PC-9 (cell line): ENCODE measurements around the gene ALKBH4. TPM values are rescaled to one million over a fixed set of nuclear protein-coding genes. Genes with fewer than 3 reads are reported as not detected.
"Not testable (repeated sequence)": the region's sequence is repeated elsewhere in the genome, so short reads cannot be mapped to it uniquely, and the experiment has no call there.

ENCODE experiments used
- BruUV-seq: library from RNA; stranded (reverse); fragments of 400-500 nt; replicated peaks from 2 replicates; lab custom pipeline; 2021; lab: Mats Ljungman, UMichigan
- CTCF ChIA-PET: fragments of 300-600 bp; sonication (Branson Sonifier 250); formaldehyde crosslinking; loops from one replicate; lab custom pipeline; 2022; ENCODE audit warnings: antibody characterized with exemption; lab: Charles Lee
- POLR2A ChIA-PET: fragments of 300-600 bp; sonication (Branson Sonifier 250); formaldehyde crosslinking; loops from one replicate; lab custom pipeline; 2022; ENCODE audit warnings: antibody characterized with exemption; ENCODE audit not compliant: unreplicated experiment; lab: Charles Lee
- DNase-seq, 2 experiments: peaks; one replicate each; pipeline versions ENCODE4 v3.0.0 to v3.0.0-alpha.2; 2015 to 2022; ENCODE audit warnings: mixed read lengths in 1 of 2
- H2AFZ ChIP-seq: fragments of 200-600 bp; sonication (generic); 2 replicates; pipeline ENCODE4 v1.8.1; 2017; ENCODE audit warnings: antibody characterized with exemption
- H3F3A ChIP-seq: fragments of 200-600 bp; sonication (generic); 2 replicates; pipeline ENCODE4 v1.8.1; 2017; ENCODE audit warnings: antibody characterized with exemption, mild to moderate bottlenecking, low read depth; ENCODE audit not compliant: insufficient read depth
- H3K27ac ChIP-seq: fragments of 200-600 bp; sonication (generic); 2 replicates; pipeline ENCODE4 v1.6.1; 2016; ENCODE audit warnings: mixed run types
- H3K27me3 ChIP-seq: fragments of 200-600 bp; sonication (generic); 2 replicates; pipeline ENCODE4 v1.6.1; 2016; ENCODE audit warnings: low read depth, mixed run types; ENCODE audit not compliant: insufficient read depth
- H3K36me3 ChIP-seq: fragments of 200-600 bp; sonication (generic); 2 replicates; pipeline ENCODE4 v1.6.1; 2016; ENCODE audit warnings: low read depth, mixed run types
- H3K4me1 ChIP-seq: fragments of 200-600 bp; sonication (generic); replicated peaks from 2 replicates; pipeline ENCODE4 v1.6.1; 2016; ENCODE audit warnings: mixed run types; ENCODE audit not compliant: insufficient read depth
- H3K4me2 ChIP-seq: fragments of 200-600 bp; sonication (generic); 2 replicates; pipeline ENCODE4 v1.6.1; 2017; ENCODE audit warnings: mixed run types
- H3K4me3 ChIP-seq: fragments of 200-600 bp; sonication (generic); 2 replicates; pipeline ENCODE4 v1.6.1; 2016; ENCODE audit warnings: mixed run types
- H3K79me2 ChIP-seq: fragments of 200-600 bp; sonication (generic); 2 replicates; pipeline ENCODE4 v1.6.1; 2017; ENCODE audit warnings: low read depth, mixed run types
- H3K9me2 ChIP-seq: fragments of 200-600 bp; sonication (generic); 2 replicates; pipeline ENCODE4 v1.8.1; 2017; ENCODE audit warnings: mild to moderate bottlenecking; ENCODE audit not compliant: insufficient read depth
- H3K9me3 ChIP-seq: fragments of 200-600 bp; sonication (generic); 2 replicates; pipeline ENCODE4 v1.8.1; 2016; ENCODE audit warnings: low read depth; ENCODE audit not compliant: insufficient read depth
- H4K20me1 ChIP-seq: fragments of 200-600 bp; sonication (generic); 2 replicates; pipeline ENCODE4 v1.8.1; 2017; ENCODE audit not compliant: insufficient read depth
- intact Hi-C: fragments of 100-400 bp; cut with micrococcal nuclease; formaldehyde crosslinking; loops from one replicate; pipeline ENCODE4 v1.10.0; 2022; ENCODE audit not compliant: unreplicated experiment
- total RNA-seq: library from RNA; stranded (reverse); gene quantifications from 2 replicates; pipeline ENCODE4 v1.2.3, GENCODE V29; 2021

The ALKBH4 gene
- total RNA-seq, 1 experiment from 2014 or later, result 10.9 TPM

- POLR2A ChIA-PET, H3K4me3 ChIP-seq, DNase-seq, BruUV-seq, H3F3A ChIP-seq, H3K4me1 ChIP-seq, H3K9me2 ChIP-seq, H4K20me1 ChIP-seq, H3K9me3 ChIP-seq, CTCF ChIA-PET, intact Hi-C loops, H3K27me3 ChIP-seq, H3K79me2 ChIP-seq, H2AFZ ChIP-seq, H3K36me3 ChIP-seq: not testable (repeated sequence)
- Histone ChIP-seq H3K27ac (peak overlapping the region; percentile 53; the same call in 1 of the 2 replicates), H3K4me2 (peak overlapping the region; percentile 42; the same call in 1 of the 2 replicates)
Observed at GRCh38 chr7:102505298-102506185, 40.9 kb upstream of the ALKBH4 start.

DNA sequence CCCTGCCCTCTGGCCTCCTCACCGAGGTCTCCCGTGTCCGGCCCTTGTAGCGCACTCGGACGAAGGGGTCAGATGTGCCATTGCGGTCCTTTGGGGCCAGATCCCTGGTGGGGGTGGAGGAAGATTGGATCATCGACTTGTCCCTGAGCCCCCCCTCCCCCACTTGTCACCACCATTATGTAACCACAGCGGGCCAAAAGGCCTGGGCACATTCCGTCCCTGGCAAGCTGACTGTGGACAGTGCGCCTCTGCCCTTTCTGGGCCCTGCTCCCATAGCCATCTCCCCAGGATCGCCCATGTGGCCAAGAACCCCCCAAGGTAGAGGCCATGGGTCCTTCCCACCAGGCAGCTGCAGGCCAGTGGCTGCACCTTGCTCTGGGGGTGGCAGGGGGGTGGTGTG, 38.5 kb upstream of the ALKBH4 start:
- H3K79me2 ChIP-seq, H4K20me1 ChIP-seq, H3F3A ChIP-seq, H3K9me2 ChIP-seq, H3K27ac ChIP-seq, DNase-seq, BruUV-seq, H3K4me3 ChIP-seq, H3K36me3 ChIP-seq, H3K4me2 ChIP-seq, CTCF ChIA-PET, POLR2A ChIA-PET, H2AFZ ChIP-seq, H3K4me1 ChIP-seq, intact Hi-C loops, H3K27me3 ChIP-seq, H3K9me3 ChIP-seq: not testable (repeated sequence)

DNA sequence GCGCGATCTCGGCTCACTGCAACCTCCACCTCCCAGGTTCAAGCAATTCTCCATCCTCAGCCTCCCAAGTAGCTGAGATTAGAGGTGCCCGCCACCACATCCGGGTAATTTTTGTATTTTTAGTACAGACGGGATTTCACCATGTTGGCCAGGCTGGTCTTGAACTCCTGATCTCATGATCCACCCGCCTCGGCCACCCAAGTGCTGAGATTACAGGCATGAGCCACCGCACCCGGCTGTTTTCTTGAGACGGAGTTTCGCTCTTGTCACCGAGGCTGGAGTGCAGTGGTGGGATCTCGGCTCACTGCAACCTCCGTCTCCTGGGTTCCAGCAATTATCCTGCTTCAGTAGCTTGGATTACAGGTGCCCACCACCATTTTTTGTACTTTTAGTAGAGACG, 33.7 kb upstream of the ALKBH4 start:
- BruUV-seq, CTCF ChIA-PET, H4K20me1 ChIP-seq, H3K4me3 ChIP-seq, H3K4me2 ChIP-seq, H3K79me2 ChIP-seq, DNase-seq, H3K27me3 ChIP-seq, POLR2A ChIA-PET, intact Hi-C loops, H3K36me3 ChIP-seq, H3K9me3 ChIP-seq, H3K9me2 ChIP-seq, H3K4me1 ChIP-seq, H2AFZ ChIP-seq, H3F3A ChIP-seq, H3K27ac ChIP-seq: not testable (repeated sequence)

DNA sequence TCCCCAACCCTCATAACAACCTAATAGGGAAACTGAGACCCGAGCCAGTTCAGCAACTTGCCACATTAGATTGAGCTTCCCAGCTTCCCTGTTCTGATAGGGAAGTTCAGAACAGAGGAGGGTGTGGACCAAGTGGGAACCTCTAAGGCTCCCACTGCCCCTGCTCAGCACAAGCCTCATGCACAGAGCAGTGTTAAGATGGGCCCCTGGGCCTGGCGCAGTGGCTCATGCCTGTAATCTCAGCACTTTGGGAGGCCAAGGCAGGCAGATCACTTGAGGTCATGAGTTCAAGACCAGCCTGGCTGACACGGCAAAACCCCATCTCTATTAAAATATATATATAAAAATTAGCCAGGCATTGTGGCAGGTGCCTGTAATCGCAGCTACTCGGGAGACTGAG, 32.6 kb upstream of the ALKBH4 start:
- H2AFZ ChIP-seq, H3K79me2 ChIP-seq, H3K4me1 ChIP-seq, H3K27me3 ChIP-seq, BruUV-seq, H3F3A ChIP-seq, POLR2A ChIA-PET, H3K27ac ChIP-seq, DNase-seq, H3K4me3 ChIP-seq, CTCF ChIA-PET, H3K9me2 ChIP-seq, H3K36me3 ChIP-seq, H4K20me1 ChIP-seq, intact Hi-C loops, H3K9me3 ChIP-seq, H3K4me2 ChIP-seq: not testable (repeated sequence)

GRCh38 chr7:102496861-102497260, 32.2 kb upstream of the ALKBH4 start:
- H3K4me2 ChIP-seq, BruUV-seq, H2AFZ ChIP-seq, H4K20me1 ChIP-seq, H3K4me1 ChIP-seq, H3F3A ChIP-seq, H3K27me3 ChIP-seq, H3K4me3 ChIP-seq, H3K79me2 ChIP-seq, CTCF ChIA-PET, H3K9me3 ChIP-seq, H3K9me2 ChIP-seq, H3K36me3 ChIP-seq, POLR2A ChIA-PET, DNase-seq, intact Hi-C loops, H3K27ac ChIP-seq: not testable (repeated sequence)

DNA sequence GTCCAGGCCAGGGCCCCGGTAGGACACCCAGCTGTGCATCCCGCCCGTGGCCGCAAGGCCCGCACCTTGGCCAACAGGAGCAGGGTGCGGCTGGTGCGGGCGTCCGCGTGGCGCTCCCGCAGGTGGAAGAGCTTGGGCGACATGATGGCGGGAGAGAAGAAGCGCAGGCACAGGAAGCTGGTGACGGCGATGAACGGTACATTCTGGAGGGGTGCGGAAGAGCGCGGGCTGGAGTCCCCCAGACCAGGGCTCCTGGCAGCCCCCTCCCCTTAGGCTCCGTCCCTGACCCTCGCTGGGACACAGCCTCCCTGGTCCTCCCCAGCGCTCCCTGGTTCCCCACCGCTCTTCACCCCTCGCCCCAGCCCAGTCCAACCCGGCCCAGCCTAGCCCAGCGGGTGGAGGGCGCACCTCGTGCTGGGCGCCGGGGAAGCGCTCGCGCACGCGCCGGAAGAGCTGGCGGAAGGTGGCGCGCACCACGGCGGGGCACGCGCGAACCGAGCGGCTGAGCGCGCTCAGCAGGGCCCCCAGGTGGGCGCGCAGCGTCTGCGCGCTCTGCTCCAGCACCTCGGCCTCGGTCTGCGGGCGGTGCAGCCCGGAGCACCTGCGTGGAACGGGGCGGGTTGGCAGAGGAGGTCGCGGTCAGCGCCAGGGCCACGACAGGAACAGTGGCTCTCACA, 29.9 kb upstream of the ALKBH4 start:
- intact Hi-C loops, H3K27me3 ChIP-seq, H3F3A ChIP-seq, H4K20me1 ChIP-seq, CTCF ChIA-PET, DNase-seq, BruUV-seq, H3K9me3 ChIP-seq, H3K9me2 ChIP-seq, H3K4me3 ChIP-seq, H3K27ac ChIP-seq, H3K36me3 ChIP-seq, POLR2A ChIA-PET, H3K4me1 ChIP-seq, H3K79me2 ChIP-seq, H3K4me2 ChIP-seq, H2AFZ ChIP-seq: not testable (repeated sequence)

DNA sequence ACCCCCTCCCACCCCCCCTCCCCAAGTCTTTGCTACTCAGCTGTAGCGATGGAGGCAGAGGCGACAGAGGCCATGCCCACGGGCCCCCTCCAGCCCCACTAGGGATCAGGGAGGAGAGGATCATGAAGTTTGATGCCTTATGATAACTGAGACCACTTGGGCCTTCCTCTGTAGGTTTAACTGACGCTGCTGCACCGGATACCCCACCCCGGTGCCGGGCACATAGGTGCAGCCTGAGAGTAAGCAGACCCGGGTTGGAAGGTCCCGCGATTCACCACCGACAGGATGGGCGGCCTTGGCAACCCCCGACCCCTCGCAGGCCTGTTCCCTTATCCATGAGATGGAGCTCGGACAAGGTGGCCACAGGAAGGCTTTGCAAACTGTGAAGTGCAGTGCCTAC, 29.4 kb upstream of the ALKBH4 start:
- H3K4me2 ChIP-seq, DNase-seq, H4K20me1 ChIP-seq, POLR2A ChIA-PET, H3K9me3 ChIP-seq, H3K36me3 ChIP-seq, H3K27me3 ChIP-seq, H3K79me2 ChIP-seq, CTCF ChIA-PET, H3K27ac ChIP-seq, BruUV-seq, H3F3A ChIP-seq, intact Hi-C loops, H3K9me2 ChIP-seq, H3K4me3 ChIP-seq, H3K4me1 ChIP-seq, H2AFZ ChIP-seq: not testable (repeated sequence)
